Heart right ventricle (tissue), 16 donors: Measurements from ENCODE around the gene METAP1D. TPM values are rescaled to one million over a fixed set of nuclear protein-coding genes. Genes with fewer than 3 reads are reported as not detected.

Experiments used
- ATAC-seq, 8 donors: fragments of 200-7000 bp; cut with Tn5 transposase; one replicate each; pipeline ENCODE4 v1.9.1; 2020; ENCODE audit warnings: mild to moderate bottlenecking in 8 of 8, moderate library complexity in 8 of 8, moderate number of reproducible peaks in 1 of 8
- DNase-seq, 2 donors: peaks; one replicate each; pipeline ENCODE4 v3.0.0-alpha.2; 2020
- H3K27ac ChIP-seq, 10 donors: fragments of 200-600 bp; sonication (generic) in 2 of 10; one replicate each; pipeline versions ENCODE4 v1.5.0 to v1.8.0; 2020 to 2022; ENCODE audit warnings: mild to moderate bottlenecking in 3 of 10
- H3K27me3 ChIP-seq, 7 donors: fragments of 200-600 bp; one replicate each; pipeline ENCODE4 v1.8.0; 2021 to 2022; ENCODE audit warnings: mild to moderate bottlenecking in 2 of 7
- H3K36me3 ChIP-seq, 9 donors: fragments of 200-600 bp; sonication (generic) in 1 of 9; one replicate each; pipeline versions ENCODE4 v1.5.0 to v1.8.0; 2020 to 2022; ENCODE audit warnings: mild to moderate bottlenecking in 2 of 9
- H3K4me1 ChIP-seq, 9 donors: fragments of 200-600 bp; sonication (generic) in 1 of 9; one replicate each; pipeline versions ENCODE4 v1.5.0 to v1.8.0; 2020 to 2022; ENCODE audit warnings: mild to moderate bottlenecking in 4 of 9
- H3K4me3 ChIP-seq, 10 donors: fragments of 200-600 bp; sonication (generic) in 2 of 10; one replicate each; pipeline versions ENCODE4 v1.5.0 to v1.8.0; 2020 to 2022; ENCODE audit warnings: mild to moderate bottlenecking in 7 of 10, moderate library complexity in 2 of 10
- H3K9me3 ChIP-seq, 11 donors: fragments of 200-600 bp in 10 of 11; sonication (generic) in 2 of 11; one replicate each; pipeline versions ENCODE4 v1.5.0 to v1.8.0; 2013 to 2022; ENCODE audit warnings: mild to moderate bottlenecking in 2 of 11, control low read depth in 1 of 11, moderate library complexity in 1 of 11
- WGBS, 2 donors: extraction: QIAGEN DNeasy Blood & Tissue Kit; methylation state at CpG; one replicate each; pipeline ENCODE4 v1.1.7; 2013; ENCODE audit warnings: inconsistent platforms in 1 of 2; 5-methylcytosine and 5-hydroxymethylcytosine counted together
- intact Hi-C, 10 donors: fragments of 100-400 bp; cut with DNase I; formaldehyde crosslinking; loops; one replicate each; pipeline versions ENCODE4 v1.11.1 to v1.14.2; 2022
- polyA plus RNA-seq, 2 donors: library from polyadenylated mRNA; stranded (reverse); fragments of 200-250 nt; gene quantifications; one replicate each; pipeline ENCODE4 v1.2.3, GENCODE V29; 2013
- total RNA-seq, 10 donors: library from RNA; stranded (reverse); fragmentation: NEBNext Ultra II Directional in 3 of 10; extraction: Animal tissue kit (Norgen Biotek cat#: 25700) in 3 of 10; gene quantifications; one replicate each; pipeline versions ENCODE4 v1.2.1 to v1.2.4, GENCODE V29; 2021 to 2023
- TF ChIP-seq, protein P1 (sequence below), 9 donors: fragments of 200-600 bp; sonication (generic) in 2 of 9; IDR thresholded peaks; one replicate each; pipeline versions ENCODE4 v1.5.0 to v1.8.0; 2021 to 2022; ENCODE audit warnings: antibody characterized with exemption in 9 of 9, mild to moderate bottlenecking in 5 of 9, moderate library complexity in 1 of 9
- donor health status: Arrhythmogenic right ventricular cardiomyopathy.
- donor health status: ischemic (EF 13 %, LVEDD 7.1; RV severe dilation, severe dysfunction).
- donor health status: healthy with polysubstance abuse.
- donor health status: DM: no; HTN: yes; CAD: no.
- donor health status: DM: no; HTN: no; CAD: no.
- donor health status: ischemic (EF 25% LVEDD 6.9; RV normal size, moderate dysfunction).
- donor health status: ischemic (EF 25% LVEDD 5.7; RV mildly dilated, moderate dysfunction).
- donor health status: healthy.
- donor health status: DM: yes; HTN: yes; CAD: no.
- donor health status: Ischemic cardiomyopathy.
- donor health status: ischemic (EF 35%, LVEDD 5.7; RV mildly dilated, moderate dysfunction).
- donor health status: nonischemic (EF 11% LVEDD 7.7; RV severe dilation, severe dysfunction).
- donor health status: DM: yes; HTN: yes; CAD: no.
- donor health status: PGD.
- donor health status: ischemic (EF 29% LVEDD 5.4; RV normal size, mild dysfunction).
- donor health status: nonischemic (EF 23%, LVEDD 6.1; RV moderate dilation, normal function).

Gene METAP1D
- total and polyA plus RNA-seq, 12 donors: 3.4 to 8.3 (median 6.1) TPM

DNA sequence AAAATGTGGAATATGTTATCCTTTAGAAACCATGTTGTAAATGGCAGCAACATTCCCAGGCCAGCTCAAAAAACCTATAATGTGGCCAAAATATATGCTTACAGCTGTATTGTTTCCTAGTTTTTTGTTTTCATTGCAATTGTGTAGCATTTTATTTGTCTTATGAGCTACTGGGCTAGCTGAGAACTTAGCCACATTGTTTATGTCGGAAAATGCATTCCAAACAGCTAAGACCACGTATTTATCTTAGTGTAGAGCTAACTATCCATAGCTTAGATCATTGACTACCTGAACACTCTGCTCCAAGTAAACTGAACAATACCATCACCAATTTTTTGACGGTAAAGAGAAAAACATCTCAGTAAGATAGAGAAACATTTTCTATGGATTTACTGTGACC lies 38.4 kb downstream of the METAP1D start:
- DNase-seq (no peak), ATAC-seq (no peak)
- H3K4me1 ChIP-seq: no peaks in the 10 kb centered on the region
- WGBS, 2 donors: 92 to 94% methylated on average over 3 of the region's 3 CpGs
- TF ChIP-seq, protein P1, sequence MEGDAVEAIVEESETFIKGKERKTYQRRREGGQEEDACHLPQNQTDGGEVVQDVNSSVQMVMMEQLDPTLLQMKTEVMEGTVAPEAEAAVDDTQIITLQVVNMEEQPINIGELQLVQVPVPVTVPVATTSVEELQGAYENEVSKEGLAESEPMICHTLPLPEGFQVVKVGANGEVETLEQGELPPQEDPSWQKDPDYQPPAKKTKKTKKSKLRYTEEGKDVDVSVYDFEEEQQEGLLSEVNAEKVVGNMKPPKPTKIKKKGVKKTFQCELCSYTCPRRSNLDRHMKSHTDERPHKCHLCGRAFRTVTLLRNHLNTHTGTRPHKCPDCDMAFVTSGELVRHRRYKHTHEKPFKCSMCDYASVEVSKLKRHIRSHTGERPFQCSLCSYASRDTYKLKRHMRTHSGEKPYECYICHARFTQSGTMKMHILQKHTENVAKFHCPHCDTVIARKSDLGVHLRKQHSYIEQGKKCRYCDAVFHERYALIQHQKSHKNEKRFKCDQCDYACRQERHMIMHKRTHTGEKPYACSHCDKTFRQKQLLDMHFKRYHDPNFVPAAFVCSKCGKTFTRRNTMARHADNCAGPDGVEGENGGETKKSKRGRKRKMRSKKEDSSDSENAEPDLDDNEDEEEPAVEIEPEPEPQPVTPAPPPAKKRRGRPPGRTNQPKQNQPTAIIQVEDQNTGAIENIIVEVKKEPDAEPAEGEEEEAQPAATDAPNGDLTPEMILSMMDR (IDR thresholded peaks at IDR 0.05): no peak
- no peak overlapping the region for H3K4me3 ChIP-seq
- H3K27me3 ChIP-seq: no peaks in the 10 kb centered on the region
- H3K36me3 ChIP-seq: no peaks in the 10 kb centered on the region
- H3K27ac ChIP-seq: no peak overlapping the region
- intact Hi-C loops: no loop called here
- no peaks in the 10 kb centered on the region for H3K9me3 ChIP-seq

DNA sequence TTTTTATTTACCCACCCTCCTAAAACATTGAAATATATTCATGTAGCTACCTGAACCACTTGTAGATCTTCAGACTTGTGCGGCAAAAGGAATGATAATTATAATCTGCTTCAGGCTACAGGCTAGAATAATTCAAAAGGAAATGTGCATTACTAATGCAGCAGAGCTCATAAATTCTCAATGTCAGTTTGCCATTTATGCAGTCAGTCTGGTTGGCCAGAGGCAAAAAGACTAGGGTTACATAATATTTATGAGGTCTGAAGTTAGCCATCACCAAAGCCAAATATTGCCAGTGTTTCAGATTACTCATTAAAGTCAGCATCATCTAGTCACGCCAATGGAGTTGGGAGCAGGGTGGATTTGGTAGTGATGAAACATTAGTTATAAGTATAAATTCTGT lies 38.9 kb downstream of the METAP1D start:
- TF ChIP-seq, protein P1 (IDR thresholded peaks at IDR 0.05): no peak
- Histone ChIP-seq H3K27me3 (no peaks in the 10 kb centered on the region), H3K36me3 (no peaks in the 10 kb centered on the region), H3K9me3 (no peaks in the 10 kb centered on the region), H3K4me1 (no peaks in the 10 kb centered on the region), H3K27ac (no peak overlapping the region), H3K4me3 (no peak overlapping the region)
- WGBS, 2 donors: 92 to 99% methylated on average over 2 of the region's 2 CpGs
- DNase-seq (no peak), ATAC-seq (no peak)
- intact Hi-C loops: no loop called here

DNA sequence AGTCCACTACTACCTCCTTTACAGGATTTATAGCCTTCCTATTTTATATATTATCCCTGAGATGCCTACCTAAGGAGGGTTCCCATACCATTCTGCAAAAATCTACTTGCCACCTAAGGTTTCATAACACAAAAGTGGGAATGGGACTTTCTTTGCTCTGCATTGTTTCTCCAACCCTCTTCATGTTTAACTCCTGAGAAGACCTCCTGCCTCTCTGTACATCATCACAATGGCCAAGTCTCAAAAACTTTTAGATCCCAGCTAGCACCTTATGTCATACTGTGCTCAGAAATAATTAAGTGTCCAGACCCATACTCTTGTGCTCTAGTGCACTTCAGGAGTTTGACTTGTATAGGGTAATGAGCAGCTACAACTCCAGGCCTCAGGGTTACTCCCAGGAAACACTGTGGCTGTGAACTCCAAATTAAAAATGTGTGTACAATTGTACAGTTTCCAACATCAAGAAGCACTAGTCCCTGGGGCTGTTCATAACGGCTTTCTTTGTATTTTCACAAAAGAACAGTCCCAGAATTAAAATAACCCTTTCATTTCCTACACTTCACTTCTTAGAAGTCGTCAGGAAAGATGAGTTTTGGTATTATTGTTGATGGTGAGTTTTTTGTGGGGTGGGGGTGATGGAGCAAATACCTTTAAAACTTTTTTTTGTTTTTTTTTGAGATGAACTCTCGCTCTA lies 39.4 kb downstream of the METAP1D start:
- H3K27me3 ChIP-seq: no peaks in the 10 kb centered on the region
- H3K27ac ChIP-seq: no peak overlapping the region
- no peaks in the 10 kb centered on the region for H3K36me3 ChIP-seq
- H3K9me3 ChIP-seq: no peaks in the 10 kb centered on the region
- intact Hi-C loops: no loop called here
- WGBS, 2 donors: 77 to 81% methylated on average over 3 of the region's 3 CpGs
- TF ChIP-seq, protein P1 (IDR thresholded peaks at IDR 0.05): no peak
- H3K4me3 ChIP-seq: no peak overlapping the region
- DNase-seq: no peak
- no peaks in the 10 kb centered on the region for H3K4me1 ChIP-seq
- no peak for ATAC-seq

DNA sequence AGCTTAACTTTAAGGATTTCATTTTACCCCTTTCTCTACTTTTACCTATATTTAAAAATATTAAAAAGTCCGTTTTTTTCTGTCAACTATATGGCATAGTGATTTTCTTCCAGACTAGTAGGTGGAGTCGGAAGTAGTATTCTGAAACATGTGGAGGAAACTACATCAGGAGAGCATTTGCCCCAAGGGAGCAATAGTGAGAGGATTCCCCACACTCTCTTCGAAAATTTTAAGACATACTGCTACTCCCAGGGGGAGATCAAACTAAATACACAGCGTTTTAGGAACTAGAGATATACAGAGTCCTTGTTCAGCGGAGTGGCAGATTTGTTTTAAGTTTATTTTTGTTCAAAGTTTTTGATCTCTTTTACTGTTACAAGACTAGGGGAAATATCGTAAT lies 40.6 kb downstream of the METAP1D start:
- Histone ChIP-seq H3K36me3 (no peaks in the 10 kb centered on the region), H3K4me1 (no peaks in the 10 kb centered on the region), H3K27ac (no peak overlapping the region), H3K9me3 (no peaks in the 10 kb centered on the region), H3K27me3 (no peaks in the 10 kb centered on the region), H3K4me3 (no peak overlapping the region)
- DNase-seq (no peak), ATAC-seq (no peak)
- TF ChIP-seq, protein P1 (IDR thresholded peaks at IDR 0.05): no peak
- 72 to 79% methylated on average over 6 of the region's 6 CpGs for WGBS, 2 donors
- intact Hi-C loops: no loop called here
